GM08714 (cell line): ENCODE measurements around the gene APP.
A peak's percentile ranks its signal among the peaks of the same experiment; 100 is the strongest.

ENCODE experiments used
- H3K4me3 ChIP-seq: fragments of 200-500 bp; sonication (Bioruptor generic); 2 replicates; pipeline ENCODE4 v1.5.1; 2014; ENCODE audit warnings: mild to moderate bottlenecking, low read length, inconsistent platforms
- ZNF274 ChIP-seq: IDR thresholded peaks from 2 replicates; pipeline ENCODE4 v1.6.1; 2012; ENCODE audit warnings: mild to moderate bottlenecking, low read depth, low read length

Gene APP

DNA sequence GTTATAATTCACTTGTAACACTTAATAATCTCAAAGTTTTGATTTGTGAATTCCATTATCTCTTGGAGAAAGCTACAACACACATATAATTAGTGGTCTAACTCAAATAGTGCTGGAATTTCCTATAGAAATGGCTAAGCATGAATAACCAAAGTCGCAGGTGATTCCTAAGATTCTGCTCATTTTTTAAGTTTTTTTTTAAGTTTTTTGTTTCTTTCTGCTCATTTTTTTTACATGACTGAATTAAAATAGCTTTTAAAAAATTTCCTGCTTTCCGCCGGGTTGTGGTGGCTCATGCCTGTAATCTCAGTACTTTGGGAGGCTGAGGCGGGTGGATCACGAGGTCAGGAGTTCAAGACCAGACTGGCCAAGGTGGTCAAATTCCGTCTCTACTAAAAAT is 90.4 kb downstream of the APP start:
- no peak overlapping the region for H3K4me3 ChIP-seq
- no peak for TF ChIP-seq ZNF274

DNA sequence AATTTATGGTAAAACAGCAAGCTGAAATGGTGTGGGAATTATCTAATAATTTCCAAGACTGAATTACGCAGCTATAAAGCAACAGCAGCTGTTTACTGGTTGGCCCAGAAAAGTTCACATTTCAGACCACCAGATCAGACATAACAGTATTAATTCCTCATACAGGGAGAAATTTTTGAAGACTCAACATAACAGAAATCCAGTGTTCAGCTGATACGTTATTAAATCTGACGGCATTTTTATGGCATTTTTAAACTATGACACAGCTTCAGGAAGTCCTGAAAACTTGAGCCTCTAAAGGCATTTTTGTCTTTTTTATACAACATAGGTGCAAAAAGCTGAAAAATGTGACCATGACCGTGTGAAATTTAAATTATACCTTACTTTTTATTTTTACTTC is 91.2 kb downstream of the APP start:
- TF ChIP-seq ZNF274, result no peak
- H3K4me3 ChIP-seq, result no peak overlapping the region

DNA sequence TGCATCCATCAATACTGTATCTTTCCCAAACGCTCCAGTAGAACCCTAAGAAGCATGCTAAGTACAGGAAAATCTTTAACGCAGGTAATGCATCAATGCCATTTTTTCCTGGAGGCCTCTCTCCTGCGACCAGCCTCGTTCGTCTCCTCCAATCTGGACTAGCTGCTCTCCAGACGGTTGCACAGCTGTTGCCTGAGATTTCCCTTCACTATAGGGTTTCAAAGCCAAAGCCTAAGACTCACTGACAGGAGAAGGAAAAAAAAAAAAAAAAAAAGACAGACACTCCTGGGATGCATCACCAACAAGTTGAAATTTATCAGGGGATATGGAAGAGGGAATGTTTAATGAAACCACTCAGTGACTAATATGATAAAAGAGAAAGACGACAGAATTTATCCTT is 93.0 kb downstream of the APP start:
- no peak for TF ChIP-seq ZNF274
- H3K4me3 ChIP-seq, result no peak overlapping the region

DNA sequence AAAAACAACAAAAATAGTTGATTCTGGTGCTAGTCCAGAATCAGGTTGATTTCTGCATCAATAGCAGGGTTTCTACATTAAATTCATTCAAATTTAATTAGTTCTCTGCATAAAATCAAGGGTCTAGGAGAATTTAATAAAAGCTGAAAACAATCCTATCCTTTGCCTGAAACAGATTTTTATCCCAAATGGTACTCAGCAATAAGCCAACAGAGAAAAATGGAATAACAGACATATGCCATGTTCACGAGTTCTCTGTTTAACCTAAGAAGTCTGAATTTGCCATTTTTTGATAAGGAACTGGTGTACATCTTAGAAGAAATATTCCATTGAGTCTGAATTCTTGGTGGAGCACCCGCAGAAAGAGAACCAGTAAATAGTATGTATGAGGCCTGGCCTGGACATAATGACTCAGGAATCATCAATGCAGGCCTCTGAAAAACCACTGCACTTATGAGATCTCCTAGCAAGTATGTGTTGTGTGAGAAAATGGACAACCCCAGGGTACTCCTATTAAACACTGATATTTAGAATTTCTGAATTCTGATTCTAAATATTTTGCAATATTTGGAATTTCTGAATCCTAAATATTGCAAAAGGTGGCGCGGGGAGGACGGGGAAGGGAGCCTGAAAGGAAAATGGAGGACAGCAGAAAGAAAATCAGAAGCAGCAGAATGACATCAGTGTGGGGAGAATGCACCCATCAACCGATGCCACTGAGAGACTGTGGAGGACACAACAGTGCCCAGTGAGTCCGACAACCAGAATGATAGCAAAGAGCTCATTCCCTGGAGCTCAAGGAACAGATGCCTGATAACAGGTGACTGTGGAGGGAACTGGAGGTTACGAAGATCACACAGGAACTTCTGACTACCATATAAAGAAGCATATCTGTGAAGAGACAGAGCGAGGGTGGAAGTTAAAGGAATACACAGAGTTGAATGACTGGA is 97.6 kb downstream of the APP start:
- no peak for TF ChIP-seq ZNF274
- no peak overlapping the region for H3K4me3 ChIP-seq

DNA sequence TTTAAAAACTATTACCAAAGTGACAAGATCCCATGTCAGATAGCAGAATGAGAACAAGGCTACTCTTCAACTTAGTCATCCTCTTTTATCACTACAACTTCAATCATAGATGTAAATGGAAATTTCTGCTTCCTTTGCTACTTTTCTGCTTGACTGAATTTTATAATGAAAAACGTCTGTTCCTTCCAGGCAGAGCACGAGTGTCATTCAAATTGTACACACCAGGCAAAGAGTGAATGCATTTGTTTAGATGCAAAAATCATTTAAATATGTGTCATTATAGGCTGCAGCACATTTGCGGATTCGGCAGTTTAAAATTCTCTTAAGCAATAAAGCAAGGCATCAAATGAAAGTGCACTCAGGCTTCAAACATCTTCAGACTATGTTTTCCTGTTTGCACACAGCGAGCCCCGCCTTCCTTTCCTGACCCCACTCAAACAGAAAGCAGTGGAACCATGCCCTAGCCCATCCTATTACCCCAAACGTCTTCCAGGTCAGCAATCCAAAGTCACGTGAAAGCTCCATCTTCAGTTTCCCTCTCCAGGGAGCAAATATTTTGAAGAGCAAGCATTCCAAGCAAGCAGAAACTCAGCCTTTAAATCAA is 99.6 kb downstream of the APP start:
- H3K4me3 ChIP-seq, result peak overlapping the region; percentile 58

DNA sequence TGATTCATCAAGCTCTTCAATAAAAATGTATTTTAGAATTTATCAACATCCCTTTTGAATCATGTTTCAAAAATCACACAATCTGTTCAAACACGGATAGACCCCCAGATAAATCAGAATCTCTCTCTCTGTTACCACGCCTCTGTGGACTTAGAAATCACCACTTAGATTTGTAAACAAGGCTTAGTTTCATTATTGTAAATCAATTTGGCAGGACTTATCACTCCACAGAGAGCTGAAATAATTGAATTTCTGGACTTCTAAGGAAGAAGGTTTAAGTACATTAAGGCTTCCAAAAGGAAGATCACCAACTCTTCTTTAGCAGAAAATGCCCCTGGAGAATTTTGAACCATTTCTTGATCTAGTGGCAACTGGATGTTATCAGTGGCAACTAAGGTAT is 100.4 kb downstream of the APP start:
- TF ChIP-seq ZNF274, result no peak
- no peak overlapping the region for H3K4me3 ChIP-seq

More for the DNA sequence above, 99.6 kb downstream of the APP start:
- no peak for TF ChIP-seq ZNF274

DNA sequence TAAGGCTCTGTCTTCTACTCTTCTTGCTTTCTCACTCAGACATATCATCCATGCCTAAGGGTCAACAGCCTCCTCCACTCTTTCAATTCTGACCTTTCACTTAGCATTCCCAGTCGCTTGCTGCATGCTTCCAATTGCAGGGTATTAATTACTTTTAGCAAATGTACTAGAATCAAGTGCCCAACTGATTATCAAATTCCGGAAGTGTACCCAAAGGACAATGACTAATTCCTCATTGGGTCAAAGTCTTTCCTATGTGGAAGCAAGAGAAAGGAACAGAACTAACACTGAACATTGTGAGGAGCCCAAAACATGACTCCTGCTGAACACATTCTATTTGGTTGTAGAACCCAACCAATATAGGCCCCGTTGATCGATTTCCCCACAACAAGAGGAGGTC is 101.8 kb downstream of the APP start:
- no peak overlapping the region for H3K4me3 ChIP-seq
- no peak for TF ChIP-seq ZNF274

DNA sequence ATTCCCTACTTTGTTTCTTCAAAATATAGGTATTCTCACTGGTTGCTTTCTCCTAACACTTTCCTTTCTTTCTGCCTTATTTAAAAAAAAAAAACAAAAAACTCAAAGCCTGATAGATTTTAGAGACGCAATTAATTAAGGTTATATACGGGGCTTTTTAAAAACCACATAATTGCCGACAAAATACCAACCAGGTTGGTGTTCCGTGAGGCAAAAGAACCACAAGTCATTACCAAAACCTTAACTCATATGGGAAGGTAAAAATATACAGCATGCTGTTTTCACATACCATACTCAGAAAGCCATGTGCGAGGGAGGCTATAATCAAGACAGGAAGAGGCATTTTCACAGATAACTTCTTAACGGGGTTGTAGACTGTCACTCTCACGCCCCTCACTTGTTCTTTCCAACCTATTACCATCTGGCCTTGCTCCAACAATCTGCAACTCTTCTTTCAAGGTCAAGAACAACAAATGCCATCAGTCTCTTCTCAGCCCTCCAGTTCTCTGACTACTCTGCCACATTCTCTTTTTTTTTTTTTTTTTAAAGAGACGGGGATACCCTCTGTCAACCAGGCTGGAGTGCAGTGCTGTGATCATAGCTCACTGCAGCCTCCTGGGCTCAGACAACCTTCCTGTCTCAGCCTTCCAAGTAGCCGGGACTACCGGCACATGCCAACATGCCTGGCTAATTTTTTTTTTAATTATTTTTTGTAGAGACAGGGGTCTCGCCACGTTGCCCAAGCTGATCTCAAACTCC is 102.6 kb downstream of the APP start:
- no peak overlapping the region; the same call in 1 of the 2 replicates for H3K4me3 ChIP-seq
- TF ChIP-seq ZNF274, result no peak

DNA sequence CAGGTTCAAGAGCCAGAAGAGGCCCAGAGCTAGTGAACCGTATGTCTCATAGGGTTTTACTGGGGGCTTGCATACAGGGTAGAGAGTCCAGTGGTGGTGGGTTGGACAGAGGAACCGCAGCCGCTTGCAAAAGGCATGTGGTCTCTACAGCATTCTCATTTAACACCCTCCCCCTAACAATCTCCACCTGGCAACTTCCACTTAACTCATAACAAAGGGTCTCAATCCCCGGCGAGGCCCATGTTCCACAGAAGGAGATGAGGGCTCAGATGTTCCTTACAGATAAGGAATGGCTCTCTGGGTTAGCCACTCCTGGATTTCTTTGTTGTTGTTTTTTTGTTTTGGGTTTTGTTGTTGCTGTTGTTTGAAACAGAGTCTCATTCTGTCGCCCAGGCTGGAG is 106.1 kb downstream of the APP start:
- H3K4me3 ChIP-seq, result no peak overlapping the region

DNA sequence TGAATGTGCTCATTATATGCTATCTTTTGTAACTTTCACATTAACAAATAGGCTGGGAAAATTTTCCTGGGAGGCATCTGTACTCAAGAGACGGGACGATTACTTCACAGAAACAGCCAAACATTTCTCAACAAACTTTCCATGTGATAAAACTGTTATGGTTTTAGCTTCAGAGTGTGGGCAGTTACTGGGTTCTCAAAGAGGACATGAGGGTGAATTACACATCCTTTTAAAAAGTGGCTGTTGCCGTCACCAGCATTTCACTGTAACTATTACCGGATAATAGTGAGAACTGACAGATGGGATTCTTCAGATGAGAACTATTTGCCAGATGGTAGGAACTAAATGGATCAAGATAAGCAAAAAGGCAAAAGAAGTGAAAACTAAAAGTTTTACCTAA is 109.1 kb downstream of the APP start:
- TF ChIP-seq ZNF274, result no peak
- H3K4me3 ChIP-seq, result no peak overlapping the region

More for the DNA sequence above, 106.1 kb downstream of the APP start:
- no peak for TF ChIP-seq ZNF274

DNA sequence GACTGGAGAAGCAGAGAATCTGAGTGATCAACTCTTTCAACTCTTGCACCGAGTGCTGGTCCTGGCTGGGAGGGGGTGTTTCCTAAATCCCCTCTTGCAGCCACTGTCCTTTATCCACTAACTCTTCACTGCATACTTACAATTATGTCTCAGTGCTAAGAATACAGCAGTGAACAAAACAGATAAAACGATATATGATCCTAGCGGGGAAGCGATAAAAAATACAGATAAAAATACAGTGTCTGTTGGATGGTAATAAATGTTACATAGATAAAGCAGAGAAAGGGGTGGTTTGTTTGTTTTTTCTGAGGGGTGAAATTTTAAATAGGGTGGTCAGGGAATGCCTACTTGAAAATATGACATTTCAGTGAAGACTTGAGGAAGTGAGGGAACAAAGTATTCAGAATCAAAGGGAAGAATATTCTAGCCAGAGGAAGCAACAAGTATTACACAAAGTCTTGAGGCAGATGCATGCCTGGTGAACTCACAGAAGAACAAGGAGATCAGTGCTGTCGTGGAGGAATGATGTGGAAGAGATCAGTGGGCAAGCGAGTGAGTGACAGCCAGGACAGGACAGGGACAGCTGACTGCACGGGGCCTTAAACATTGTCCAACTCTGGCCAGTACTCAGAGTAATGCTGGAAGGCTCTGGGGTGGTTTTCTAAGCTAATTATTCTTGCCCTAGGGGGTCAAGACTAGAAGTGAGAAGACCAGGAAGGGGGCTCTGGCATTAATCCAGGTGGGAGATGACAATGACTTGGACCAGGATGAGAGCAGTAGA is 110.0 kb downstream of the APP start:
- TF ChIP-seq ZNF274, result no peak
- no peak overlapping the region for H3K4me3 ChIP-seq

DNA sequence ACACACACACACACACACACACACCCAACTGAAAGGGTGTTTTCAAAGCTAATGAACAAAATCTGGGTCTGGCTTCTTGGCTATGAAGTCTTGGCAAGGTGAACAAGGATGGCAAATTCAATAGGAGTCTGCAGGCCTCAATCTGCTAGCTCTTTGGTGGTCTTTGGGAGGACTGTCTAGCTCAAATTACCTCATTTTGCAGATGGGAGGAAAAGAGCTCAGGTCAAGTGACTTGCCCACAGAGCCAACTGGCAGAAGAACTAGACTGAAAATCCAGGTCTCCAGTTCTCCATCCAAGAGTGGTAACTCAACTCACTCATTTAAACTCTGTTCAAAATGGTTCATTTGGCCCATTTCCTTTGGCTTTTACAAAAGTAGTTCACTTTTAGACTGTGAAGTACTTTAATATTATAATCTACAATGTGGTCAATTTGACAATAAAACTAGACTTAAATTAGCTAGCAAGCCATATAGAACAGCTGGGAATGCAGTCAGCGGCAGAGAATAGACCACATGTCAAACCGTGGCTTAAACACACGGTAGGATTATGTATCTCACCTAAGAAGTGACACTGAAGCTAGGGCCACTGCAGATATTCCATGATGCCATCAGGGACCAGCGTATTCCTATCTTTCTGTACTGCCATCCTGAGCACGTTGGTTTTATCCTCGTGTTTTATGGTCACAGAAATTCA is 112.9 kb downstream of the APP start:
- no peak for TF ChIP-seq ZNF274
- H3K4me3 ChIP-seq, result no peak overlapping the region

DNA sequence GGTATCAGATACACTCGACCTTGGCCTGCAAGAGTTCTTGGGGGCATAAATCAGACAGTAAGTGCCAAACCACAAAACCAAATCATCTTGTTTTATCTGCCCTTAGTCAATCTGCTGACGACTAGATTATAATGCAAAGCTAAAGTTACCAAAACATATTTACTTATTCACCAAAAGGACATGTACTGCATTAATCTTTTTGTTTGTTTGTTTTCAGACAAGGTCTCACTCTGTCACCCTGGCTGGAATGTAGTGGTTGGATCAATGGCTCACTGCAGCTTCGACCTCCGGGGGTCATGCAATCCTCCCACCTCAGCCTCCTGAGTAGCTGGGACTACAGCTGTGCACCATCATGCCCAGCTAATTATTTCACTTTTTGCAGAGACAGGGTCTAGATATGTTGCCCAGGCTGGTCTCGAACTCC is 114.7 kb downstream of the APP start:
- TF ChIP-seq ZNF274, result no peak

DNA sequence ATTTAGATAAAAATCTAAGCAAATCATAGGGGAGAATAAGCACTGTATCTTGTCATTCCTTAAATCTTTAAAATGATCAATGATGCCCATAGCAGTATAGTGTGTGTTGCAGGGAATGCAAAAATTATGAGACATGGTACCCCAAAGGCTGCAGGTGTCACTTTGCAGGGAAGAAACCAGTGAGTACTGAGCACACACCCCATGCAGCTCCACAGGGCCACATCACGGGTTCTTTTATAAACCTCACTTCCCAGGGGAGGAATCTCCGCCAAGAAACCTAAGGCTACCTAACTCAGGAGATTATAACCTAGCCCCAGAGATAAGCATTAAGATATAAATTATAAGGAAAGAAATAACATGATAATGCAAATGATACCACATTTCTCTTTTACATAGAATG is 115.6 kb downstream of the APP start:
- no peak for TF ChIP-seq ZNF274

More for the DNA sequence above, 114.7 kb downstream of the APP start:
- H3K4me3 ChIP-seq, result no peak overlapping the region

More for the DNA sequence above, 115.6 kb downstream of the APP start:
- no peak overlapping the region for H3K4me3 ChIP-seq
